ENCODE measurements around the gene DNPH1.

Gene DNPH1

GRCh38 chr6:43221046-43221972, 8.0 kb downstream of the DNPH1 start:
- H3K36me3 ChIP-seq (ENCODE audit: insufficient read depth, low read length), result peaks cover 3% of the 10 kb centered on the region; the same call in 1 of the 2 replicates
- peaks cover 9% of the 10 kb centered on the region for H3K4me1 ChIP-seq (ENCODE audit: insufficient read depth, low read length)
- H3K9me3 ChIP-seq (ENCODE audit: control insufficient read depth, insufficient read depth, low read length), result no peaks in the 10 kb centered on the region
- H3K9ac ChIP-seq (ENCODE audit: low read depth, low read length), result no peak overlapping the region

- H3K36me3 ChIP-seq (ENCODE audit: insufficient read depth, low read length), result peaks cover 3% of the 10 kb centered on the region; the same call in 1 of the 2 replicates
- peaks cover 9% of the 10 kb centered on the region for H3K4me1 ChIP-seq (ENCODE audit: insufficient read depth, low read length)
- H3K9ac ChIP-seq (ENCODE audit: low read depth, low read length), result no peak overlapping the region
- H3K9me3 ChIP-seq (ENCODE audit: control insufficient read depth, insufficient read depth, low read length), result no peaks in the 10 kb centered on the region
Observed at GRCh38 chr6:43220439-43220951, 8.8 kb downstream of the DNPH1 start.

- Histone ChIP-seq H3K9ac (ENCODE audit: low read depth, low read length) (no peak overlapping the region), H3K36me3 (ENCODE audit: insufficient read depth, low read length) (peaks cover 3% of the 10 kb centered on the region; the same call in 1 of the 2 replicates), H3K9me3 (ENCODE audit: control insufficient read depth, insufficient read depth, low read length) (no peaks in the 10 kb centered on the region), H3K4me1 (ENCODE audit: insufficient read depth, low read length) (peaks cover 9% of the 10 kb centered on the region)
Observed at GRCh38 chr6:43219814-43220213, 9.5 kb downstream of the DNPH1 start.

- Histone ChIP-seq H3K9ac (ENCODE audit: low read depth, low read length) (no peak overlapping the region), H3K4me1 (ENCODE audit: insufficient read depth, low read length) (peaks cover 4% of the 10 kb centered on the region; the same call in 1 of the 2 replicates), H3K36me3 (ENCODE audit: insufficient read depth, low read length) (peaks cover 3% of the 10 kb centered on the region; the same call in 1 of the 2 replicates), H3K9me3 (ENCODE audit: control insufficient read depth, insufficient read depth, low read length) (no peaks in the 10 kb centered on the region)
Observed at GRCh38 chr6:43219119-43219518, 10.2 kb downstream of the DNPH1 start.

GRCh38 chr6:43217351-43217750, 11.9 kb downstream of the DNPH1 start:
- Histone ChIP-seq H3K9ac (ENCODE audit: low read depth, low read length) (no peak overlapping the region), H3K4me1 (ENCODE audit: insufficient read depth, low read length) (peaks cover 4% of the 10 kb centered on the region; the same call in 1 of the 2 replicates), H3K36me3 (ENCODE audit: insufficient read depth, low read length) (no peaks in the 10 kb centered on the region; the same call in 1 of the 2 replicates), H3K9me3 (ENCODE audit: control insufficient read depth, insufficient read depth, low read length) (no peaks in the 10 kb centered on the region)

- Histone ChIP-seq H3K4me1 (ENCODE audit: insufficient read depth, low read length) (no peaks in the 10 kb centered on the region; the same call in 1 of the 2 replicates), H3K9ac (ENCODE audit: low read depth, low read length) (no peak overlapping the region), H3K9me3 (ENCODE audit: control insufficient read depth, insufficient read depth, low read length) (no peaks in the 10 kb centered on the region), H3K36me3 (ENCODE audit: insufficient read depth, low read length) (no peaks in the 10 kb centered on the region; the same call in 1 of the 2 replicates)
Observed at GRCh38 chr6:43216200-43216599, 13.1 kb downstream of the DNPH1 start.

GRCh38 chr6:43215066-43215465, 14.2 kb downstream of the DNPH1 start:
- Histone ChIP-seq H3K9ac (ENCODE audit: low read depth, low read length) (no peak overlapping the region), H3K9me3 (ENCODE audit: control insufficient read depth, insufficient read depth, low read length) (no peaks in the 10 kb centered on the region), H3K4me1 (ENCODE audit: insufficient read depth, low read length) (no peaks in the 10 kb centered on the region; the same call in 1 of the 2 replicates), H3K36me3 (ENCODE audit: insufficient read depth, low read length) (no peaks in the 10 kb centered on the region; the same call in 1 of the 2 replicates)

- H3K9me3 ChIP-seq (ENCODE audit: control insufficient read depth, insufficient read depth, low read length), result no peaks in the 10 kb centered on the region
- H3K36me3 ChIP-seq (ENCODE audit: insufficient read depth, low read length), result no peaks in the 10 kb centered on the region; the same call in 1 of the 2 replicates
- no peak overlapping the region for H3K9ac ChIP-seq (ENCODE audit: low read depth, low read length)
- no peaks in the 10 kb centered on the region; the same call in 1 of the 2 replicates for H3K4me1 ChIP-seq (ENCODE audit: insufficient read depth, low read length)
Observed at GRCh38 chr6:43213431-43213830, 15.8 kb downstream of the DNPH1 start.

- H3K36me3 ChIP-seq (ENCODE audit: insufficient read depth, low read length), result no peaks in the 10 kb centered on the region; the same call in 1 of the 2 replicates
- H3K9me3 ChIP-seq (ENCODE audit: control insufficient read depth, insufficient read depth, low read length), result no peaks in the 10 kb centered on the region
- no peaks in the 10 kb centered on the region for H3K4me1 ChIP-seq (ENCODE audit: insufficient read depth, low read length)
- H3K9ac ChIP-seq (ENCODE audit: low read depth, low read length), result no peak overlapping the region
Observed at GRCh38 chr6:43211955-43212354, 17.3 kb downstream of the DNPH1 start.

- Histone ChIP-seq H3K4me1 (ENCODE audit: insufficient read depth, low read length) (no peaks in the 10 kb centered on the region), H3K9me3 (ENCODE audit: control insufficient read depth, insufficient read depth, low read length) (no peaks in the 10 kb centered on the region), H3K9ac (ENCODE audit: low read depth, low read length) (no peak overlapping the region), H3K36me3 (ENCODE audit: insufficient read depth, low read length) (no peaks in the 10 kb centered on the region)
Observed at GRCh38 chr6:43207286-43207685, 22.0 kb downstream of the DNPH1 start.

GRCh38 chr6:43205849-43206248, 23.4 kb downstream of the DNPH1 start:
- H3K9ac ChIP-seq (ENCODE audit: low read depth, low read length), result no peak overlapping the region
- H3K4me1 ChIP-seq (ENCODE audit: insufficient read depth, low read length), result no peaks in the 10 kb centered on the region
- no peaks in the 10 kb centered on the region for H3K9me3 ChIP-seq (ENCODE audit: control insufficient read depth, insufficient read depth, low read length)
- H3K36me3 ChIP-seq (ENCODE audit: insufficient read depth, low read length), result no peaks in the 10 kb centered on the region

GRCh38 chr6:43204271-43205105, 24.8 kb downstream of the DNPH1 start:
- Histone ChIP-seq H3K36me3 (ENCODE audit: insufficient read depth, low read length) (no peaks in the 10 kb centered on the region), H3K9me3 (ENCODE audit: control insufficient read depth, insufficient read depth, low read length) (no peaks in the 10 kb centered on the region), H3K9ac (ENCODE audit: low read depth, low read length) (no peak overlapping the region), H3K4me1 (ENCODE audit: insufficient read depth, low read length) (no peaks in the 10 kb centered on the region)

- Histone ChIP-seq H3K36me3 (ENCODE audit: insufficient read depth, low read length) (no peaks in the 10 kb centered on the region), H3K9ac (ENCODE audit: low read depth, low read length) (no peak overlapping the region), H3K9me3 (ENCODE audit: control insufficient read depth, insufficient read depth, low read length) (no peaks in the 10 kb centered on the region), H3K4me1 (ENCODE audit: insufficient read depth, low read length) (no peaks in the 10 kb centered on the region)
Observed at GRCh38 chr6:43203718-43204095, 25.6 kb downstream of the DNPH1 start.

GRCh38 chr6:43203029-43203717, 26.1 kb downstream of the DNPH1 start:
- no peak overlapping the region for H3K9ac ChIP-seq (ENCODE audit: low read depth, low read length)
- no peaks in the 10 kb centered on the region for H3K9me3 ChIP-seq (ENCODE audit: control insufficient read depth, insufficient read depth, low read length)
- no peaks in the 10 kb centered on the region for H3K4me1 ChIP-seq (ENCODE audit: insufficient read depth, low read length)
- no peaks in the 10 kb centered on the region for H3K36me3 ChIP-seq (ENCODE audit: insufficient read depth, low read length)
